ENCODE results near the gene MCL1. TPM values are rescaled to one million over a fixed set of nuclear protein-coding genes. Genes with fewer than 3 reads are reported as not detected.

MCL1 gene
- total RNA-seq, 1 donor from 2014 or later, result 394 TPM

DNA sequence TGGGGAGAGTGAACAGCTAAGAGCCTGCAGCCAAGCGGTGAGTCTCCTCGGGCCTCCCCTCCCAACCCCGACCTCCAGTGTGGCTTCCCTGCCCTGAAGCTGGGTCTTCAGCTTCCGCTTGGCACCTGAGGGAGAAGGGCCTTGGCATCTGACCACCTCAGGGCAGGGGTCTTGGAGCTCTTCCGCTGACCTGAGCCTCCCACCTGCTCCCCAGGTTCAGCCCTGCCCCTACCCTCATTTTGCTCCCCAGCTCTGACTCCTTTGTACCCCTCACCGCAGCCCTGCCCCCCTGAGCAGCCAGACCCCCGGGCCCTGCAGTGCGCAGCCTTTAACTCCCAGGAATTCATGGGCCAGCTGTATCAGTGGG is 25.3 kb downstream of the MCL1 start:
- Histone ChIP-seq H3K27ac (peak overlapping the region; percentile 97 to 100), H3K27me3 (no peaks in the 10 kb centered on the region), H3K9me3 (no peaks in the 10 kb centered on the region), H3K36me3 (peaks cover 7 to 36% of the 10 kb centered on the region in 2 donors), H3K4me3 (no peak overlapping the region), H3K4me1 (peaks cover 35 to 59% of the 10 kb centered on the region in 2 donors)
- no peak for DNase-seq (ENCODE audit: low spot score in 2 of 2)
- intact Hi-C loops (cut with DNase I), result loop anchor here (10.0 kb wide), 3 partner anchors 141 to 421 kb away; partner anchors contain the start of genes ARNT, CERS2 and GOLPH3L
- TF ChIP-seq CTCF (IDR thresholded peaks at IDR 0.05), result no peak

GRCh38 chr1:150553392-150554085 is 25.9 kb downstream of the MCL1 start:
- no peaks in the 10 kb centered on the region for H3K27me3 ChIP-seq
- H3K9me3 ChIP-seq, result no peaks in the 10 kb centered on the region
- intact Hi-C loops (cut with DNase I), result loop anchor here (10.0 kb wide), 3 partner anchors 141 to 421 kb away; partner anchors contain the start of genes ARNT, CERS2 and GOLPH3L
- H3K4me3 ChIP-seq, result no peak overlapping the region
- peak overlapping the region; percentile 97 to 100 for H3K27ac ChIP-seq
- no peak for TF ChIP-seq CTCF (IDR thresholded peaks at IDR 0.05)
- H3K36me3 ChIP-seq, result peaks cover 7 to 36% of the 10 kb centered on the region in 2 donors
- peaks cover 31 to 54% of the 10 kb centered on the region in 2 donors for H3K4me1 ChIP-seq
- DNase-seq (ENCODE audit: low spot score in 2 of 2), result no peak

DNA sequence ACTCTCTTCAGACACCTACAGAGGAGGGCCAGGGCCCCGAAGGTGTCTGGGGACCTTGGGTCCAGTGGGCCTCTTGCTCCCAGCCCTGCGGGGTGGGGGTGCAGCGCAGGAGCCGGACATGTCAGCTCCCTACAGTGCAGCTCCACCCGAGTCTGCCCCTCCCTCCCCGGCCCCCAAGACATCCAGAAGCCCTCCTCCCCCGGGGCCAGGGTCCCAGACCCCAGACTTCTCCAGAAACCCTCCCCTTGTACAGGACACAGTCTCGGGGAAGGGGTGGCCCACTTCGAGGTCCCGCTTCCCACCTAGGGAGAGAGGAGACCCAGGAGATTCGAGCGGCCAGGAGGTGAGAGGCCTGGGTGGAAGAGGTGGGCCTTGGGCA is 26.5 kb downstream of the MCL1 start:
- no peak for TF ChIP-seq CTCF (IDR thresholded peaks at IDR 0.05)
- no peak for DNase-seq (ENCODE audit: low spot score in 2 of 2)
- Histone ChIP-seq H3K27me3 (no peaks in the 10 kb centered on the region), H3K9me3 (no peaks in the 10 kb centered on the region), H3K4me1 (peaks cover 26 to 48% of the 10 kb centered on the region in 2 donors), H3K27ac (peak overlapping the region; percentile 97 to 100), H3K4me3 (peak overlapping the region in 1 of 2 donors; percentile 12), H3K36me3 (peaks cover 7 to 34% of the 10 kb centered on the region in 2 donors)
- intact Hi-C loops (cut with DNase I), result loop anchor here (1.0 to 10.0 kb wide), 4 partner anchors 21 to 422 kb away; partner anchors contain the start of genes ARNT, CERS2 and GOLPH3L

- peak overlapping the region; percentile 97 to 100 for H3K27ac ChIP-seq
- H3K4me3 ChIP-seq, result peak overlapping the region in 1 of 2 donors; percentile 12
- no peaks in the 10 kb centered on the region for H3K27me3 ChIP-seq
- no peaks in the 10 kb centered on the region for H3K9me3 ChIP-seq
- intact Hi-C loops (cut with DNase I), result loop anchor here (1.0 to 10.0 kb wide), 4 partner anchors 20 to 422 kb away; partner anchors contain the start of genes ARNT, CERS2 and GOLPH3L
- DNase-seq (ENCODE audit: low spot score in 2 of 2), result peak; percentile 85 to 97
- peaks cover 7 to 29% of the 10 kb centered on the region in 2 donors for H3K36me3 ChIP-seq
- TF ChIP-seq CTCF (IDR thresholded peaks at IDR 0.05), result no peak
- peaks cover 26 to 46% of the 10 kb centered on the region in 2 donors for H3K4me1 ChIP-seq
Measured at GRCh38 chr1:150552128-150552910, 27.1 kb downstream of the MCL1 start.

- H3K9me3 ChIP-seq, result no peaks in the 10 kb centered on the region
- H3K27ac ChIP-seq, result peak overlapping the region; percentile 97 to 100
- intact Hi-C loops (cut with DNase I), result loop anchor here (1.0 to 10.0 kb wide), 4 partner anchors 19 to 423 kb away; partner anchors contain the start of genes ARNT, CERS2 and GOLPH3L
- DNase-seq (ENCODE audit: low spot score in 2 of 2), result no peak
- peaks cover 7 to 25% of the 10 kb centered on the region in 2 donors for H3K36me3 ChIP-seq
- peaks cover 26 to 46% of the 10 kb centered on the region in 2 donors for H3K4me1 ChIP-seq
- no peak for TF ChIP-seq CTCF (IDR thresholded peaks at IDR 0.05)
- H3K4me3 ChIP-seq, result peak overlapping the region in 1 of 2 donors; percentile 88
- no peaks in the 10 kb centered on the region for H3K27me3 ChIP-seq
Measured at GRCh38 chr1:150551784-150552127, 27.7 kb downstream of the MCL1 start.

Measured in ascending aorta (tissue), 2 donors.